Prostate gland (tissue), 2 donors: ENCODE results near the gene MYO16. TPM values are rescaled to one million over a fixed set of nuclear protein-coding genes. Genes with fewer than 3 reads are reported as not detected.

ENCODE experiments used
- DNase-seq: peaks from one replicate; pipeline ENCODE4 v3.0.0-alpha.2; 2019; ENCODE audit warnings: low spot score
- H3K27ac ChIP-seq, 2 donors: fragments of 200-600 bp; sonication (generic); 2 replicates each; pipeline ENCODE4 v1.5.1; 2017 to 2019
- H3K27me3 ChIP-seq: fragments of 200-600 bp; sonication (generic); replicated peaks from 2 replicates; pipeline ENCODE4 v1.5.1; 2019; ENCODE audit not compliant: insufficient read depth
- H3K36me3 ChIP-seq, 2 donors: fragments of 200-600 bp; sonication (generic); 1 replicate in 1 of 2; 2 replicates in 1 of 2; pipeline versions ENCODE4 v1.5.1 to v1.8.1; 2017 to 2019
- H3K4me1 ChIP-seq: fragments of 200-600 bp; sonication (generic); replicated peaks from 2 replicates; pipeline ENCODE4 v1.5.1; 2019
- H3K4me3 ChIP-seq, 2 donors: fragments of 200-600 bp; sonication (generic); 2 replicates each; pipeline ENCODE4 v1.5.1; 2017 to 2019
- H3K9me3 ChIP-seq: fragments of 200-600 bp; sonication (generic); 2 replicates; pipeline ENCODE4 v1.5.1; 2017
- POLR2A ChIP-seq: fragments of 450-650 bp; IDR thresholded peaks from one replicate; pipeline ENCODE4 v1.6.1; 2016; ENCODE audit warnings: antibody characterized with exemption, mild to moderate bottlenecking
- POLR2AphosphoS5 ChIP-seq: sonication (generic); formaldehyde crosslinking; IDR thresholded peaks from one replicate; pipeline ENCODE4 v1.6.1; 2017; ENCODE audit warnings: antibody characterized with exemption
- WGBS: methylation state at CpG from one replicate; pipeline ENCODE4 v1.1.5; 2018; 5-methylcytosine and 5-hydroxymethylcytosine counted together
- intact Hi-C: fragments of 100-400 bp; cut with DNase I; formaldehyde crosslinking; loops from one replicate; pipeline ENCODE4 v1.14.2; 2022
- total RNA-seq, 2 donors: library from RNA; depleted of rRNA; stranded (reverse); fragments of >200 nt; gene quantifications; one replicate each; pipeline ENCODE4 v1.1.0, GENCODE V29; 2016
- TF ChIP-seq, protein P1 (sequence below), 4 experiments: fragments of 200-600 bp in 2 of 4; fragments of 450-650 bp in 2 of 4; sonication (generic) in 2 of 4; IDR thresholded peaks; 1 replicate in 3 of 4; 2 replicates in 1 of 4; pipeline ENCODE4 v1.5.1; 2016 to 2019; ENCODE audit warnings: antibody characterized with exemption in 4 of 4, mild to moderate bottlenecking in 2 of 4, moderate library complexity in 2 of 4

MYO16 gene
- total RNA-seq, 2 donors from 2014 or later, result 0.14 to 0.85 TPM

GRCh38 chr13:108743522-108743921, 114.1 kb downstream of the MYO16 start:
- no peaks in the 10 kb centered on the region for H3K27me3 ChIP-seq

DNA sequence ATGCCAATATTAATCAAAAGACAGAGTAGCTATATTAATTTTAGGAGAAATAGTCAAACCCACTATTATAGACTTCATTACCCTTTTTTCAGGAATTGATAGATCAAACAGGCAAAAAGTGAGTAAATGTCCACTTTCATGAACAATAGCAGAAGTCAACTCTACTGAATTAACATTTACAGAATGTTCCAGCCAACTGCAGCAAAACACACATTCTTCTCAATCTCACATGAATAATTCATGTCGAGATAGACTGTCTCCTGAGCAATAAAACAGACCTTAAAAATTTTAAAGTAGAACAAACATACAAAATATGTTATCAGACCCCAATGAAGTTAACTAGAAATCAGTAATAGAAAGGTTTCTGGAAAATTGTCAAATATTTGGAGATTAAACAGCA, 118.4 kb downstream of the MYO16 start:
- Histone ChIP-seq H3K27ac (no peak overlapping the region), H3K4me1 (no peaks in the 10 kb centered on the region), H3K36me3 (no peaks in the 10 kb centered on the region), H3K4me3 (no peak overlapping the region), H3K9me3 (no peaks in the 10 kb centered on the region), H3K27me3 (no peaks in the 10 kb centered on the region)
- intact Hi-C loops, result no loop called here
- WGBS, result 34% methylated on average over 1 of the region's 1 CpG
- TF ChIP-seq, protein P1, sequence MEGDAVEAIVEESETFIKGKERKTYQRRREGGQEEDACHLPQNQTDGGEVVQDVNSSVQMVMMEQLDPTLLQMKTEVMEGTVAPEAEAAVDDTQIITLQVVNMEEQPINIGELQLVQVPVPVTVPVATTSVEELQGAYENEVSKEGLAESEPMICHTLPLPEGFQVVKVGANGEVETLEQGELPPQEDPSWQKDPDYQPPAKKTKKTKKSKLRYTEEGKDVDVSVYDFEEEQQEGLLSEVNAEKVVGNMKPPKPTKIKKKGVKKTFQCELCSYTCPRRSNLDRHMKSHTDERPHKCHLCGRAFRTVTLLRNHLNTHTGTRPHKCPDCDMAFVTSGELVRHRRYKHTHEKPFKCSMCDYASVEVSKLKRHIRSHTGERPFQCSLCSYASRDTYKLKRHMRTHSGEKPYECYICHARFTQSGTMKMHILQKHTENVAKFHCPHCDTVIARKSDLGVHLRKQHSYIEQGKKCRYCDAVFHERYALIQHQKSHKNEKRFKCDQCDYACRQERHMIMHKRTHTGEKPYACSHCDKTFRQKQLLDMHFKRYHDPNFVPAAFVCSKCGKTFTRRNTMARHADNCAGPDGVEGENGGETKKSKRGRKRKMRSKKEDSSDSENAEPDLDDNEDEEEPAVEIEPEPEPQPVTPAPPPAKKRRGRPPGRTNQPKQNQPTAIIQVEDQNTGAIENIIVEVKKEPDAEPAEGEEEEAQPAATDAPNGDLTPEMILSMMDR (IDR thresholded peaks at IDR 0.05), result no peak
- TF ChIP-seq POLR2A, result no peak
- no peak for TF ChIP-seq POLR2AphosphoS5
- no peak for DNase-seq

More at GRCh38 chr13:108743522-108743921, 114.1 kb downstream of the MYO16 start:
- intact Hi-C loops, result no loop called here
- no peaks in the 10 kb centered on the region for H3K9me3 ChIP-seq
- no peak overlapping the region for H3K4me3 ChIP-seq
- no peaks in the 10 kb centered on the region for H3K36me3 ChIP-seq
- DNase-seq, result no peak
- 84% methylated on average over 4 of the region's 4 CpGs for WGBS
- H3K27ac ChIP-seq, result no peak overlapping the region
- TF ChIP-seq, protein P1 (IDR thresholded peaks at IDR 0.05), result no peak
- no peak for TF ChIP-seq POLR2AphosphoS5
- no peak for TF ChIP-seq POLR2A
- H3K4me1 ChIP-seq, result no peaks in the 10 kb centered on the region

GRCh38 chr13:108752276-108752675, 122.9 kb downstream of the MYO16 start:
- Histone ChIP-seq H3K27me3 (no peaks in the 10 kb centered on the region), H3K36me3 (no peaks in the 10 kb centered on the region), H3K4me3 (no peak overlapping the region), H3K27ac (no peak overlapping the region), H3K4me1 (no peaks in the 10 kb centered on the region), H3K9me3 (no peaks in the 10 kb centered on the region)
- intact Hi-C loops, result no loop called here
- 22% methylated on average over 4 of the region's 4 CpGs for WGBS
- TF ChIP-seq, protein P1 (IDR thresholded peaks at IDR 0.05), result no peak
- no peak for TF ChIP-seq POLR2AphosphoS5
- no peak for DNase-seq

DNA sequence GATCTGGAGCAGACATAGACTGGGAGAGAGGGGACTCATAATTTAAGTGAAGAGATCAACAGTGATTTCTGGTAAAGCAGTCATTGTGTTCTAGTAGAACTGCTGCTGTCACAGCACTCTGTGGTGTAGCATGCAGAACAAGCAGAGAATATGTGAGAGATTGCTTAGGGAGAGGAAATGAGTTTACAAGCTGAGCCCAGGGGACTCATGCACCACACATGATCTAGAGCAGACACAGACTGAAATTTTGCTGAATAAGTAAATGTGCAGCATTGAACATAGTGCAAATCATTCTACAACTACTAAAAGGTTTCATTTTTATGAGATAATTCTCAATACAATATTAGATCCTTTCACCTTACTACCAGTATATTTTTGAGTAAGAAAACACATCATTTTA, 125.7 kb downstream of the MYO16 start:
- H3K4me1 ChIP-seq, result no peaks in the 10 kb centered on the region
- TF ChIP-seq POLR2AphosphoS5, result no peak
- TF ChIP-seq POLR2A, result no peak
- TF ChIP-seq, protein P1 (IDR thresholded peaks at IDR 0.05), result no peak
- H3K27me3 ChIP-seq, result no peaks in the 10 kb centered on the region
- H3K4me3 ChIP-seq, result no peak overlapping the region
- intact Hi-C loops, result no loop called here
- H3K27ac ChIP-seq, result no peak overlapping the region
- H3K36me3 ChIP-seq, result no peaks in the 10 kb centered on the region
- no peaks in the 10 kb centered on the region for H3K9me3 ChIP-seq
- no peak for DNase-seq

GRCh38 chr13:108760129-108760528, 130.7 kb downstream of the MYO16 start:
- H3K4me1 ChIP-seq, result no peaks in the 10 kb centered on the region

More at GRCh38 chr13:108760129-108760528, 130.7 kb downstream of the MYO16 start:
- DNase-seq, result no peak
- TF ChIP-seq POLR2AphosphoS5 (no peak), POLR2A (no peak)
- TF ChIP-seq, protein P1 (IDR thresholded peaks at IDR 0.05), result no peak
- Histone ChIP-seq H3K27ac (no peak overlapping the region), H3K9me3 (no peaks in the 10 kb centered on the region), H3K27me3 (no peaks in the 10 kb centered on the region), H3K36me3 (no peaks in the 10 kb centered on the region), H3K4me3 (no peak overlapping the region)
- 81% methylated on average over 1 of the region's 1 CpG for WGBS
- intact Hi-C loops, result no loop called here
